Measurements from ENCODE around the gene MAPKAPK3. TPM values are rescaled to one million over a fixed set of nuclear protein-coding genes. Genes with fewer than 3 reads are reported as not detected.

The MAPKAPK3 gene
- total RNA-seq, 1 donor from 2014 or later, result 359 TPM

DNA sequence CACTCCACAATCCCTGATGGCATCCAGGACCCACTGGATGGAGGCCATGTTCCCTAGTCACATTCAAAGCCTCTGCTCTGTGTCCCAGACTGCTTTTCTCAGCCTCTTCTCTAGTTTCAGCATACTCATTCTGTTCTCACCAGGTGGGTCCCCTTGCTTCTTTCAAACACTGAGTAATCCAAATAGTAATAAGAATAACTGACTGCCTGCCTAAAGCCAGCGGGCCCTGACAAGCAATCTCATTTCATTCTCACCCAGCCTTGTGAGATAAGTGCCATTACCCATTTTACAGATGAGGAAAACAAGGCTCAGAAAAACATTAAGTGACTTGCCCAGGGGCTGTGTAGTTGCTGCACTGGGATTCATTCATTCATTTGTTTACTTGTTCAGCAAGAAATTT lies 25.4 kb downstream of the MAPKAPK3 start:
- TF ChIP-seq CTCF (IDR thresholded peaks at IDR 0.05; ENCODE audit: borderline replicate concordance), result no peak
- intact Hi-C loops (cut with micrococcal nuclease), result no loop called here
- Histone ChIP-seq H3K4me1 (peaks cover 91% of the 10 kb centered on the region), H3K36me3 (peaks cover 64% of the 10 kb centered on the region), H3K9me3 (replicated peaks) (no peaks in the 10 kb centered on the region), H3K4me3 (no peak overlapping the region), H3K27me3 (ENCODE audit: low read depth) (no peaks in the 10 kb centered on the region), H3K27ac (replicated peaks) (peak overlapping the region; percentile 75)
- no peak for DNase-seq

- H3K4me1 ChIP-seq, result peaks cover 89% of the 10 kb centered on the region
- peaks cover 75% of the 10 kb centered on the region for H3K36me3 ChIP-seq
- peak overlapping the region; percentile 10 for H3K4me3 ChIP-seq
- TF ChIP-seq CTCF (IDR thresholded peaks at IDR 0.05; ENCODE audit: borderline replicate concordance), result no peak
- H3K9me3 ChIP-seq (replicated peaks), result no peaks in the 10 kb centered on the region
- intact Hi-C loops (cut with micrococcal nuclease), result no loop called here
- peak overlapping the region; percentile 90 for H3K27ac ChIP-seq (replicated peaks)
- DNase-seq, result no peak
- no peaks in the 10 kb centered on the region for H3K27me3 ChIP-seq (ENCODE audit: low read depth)
Observed at GRCh38 chr3:50644561-50644960, 27.6 kb downstream of the MAPKAPK3 start.

DNA sequence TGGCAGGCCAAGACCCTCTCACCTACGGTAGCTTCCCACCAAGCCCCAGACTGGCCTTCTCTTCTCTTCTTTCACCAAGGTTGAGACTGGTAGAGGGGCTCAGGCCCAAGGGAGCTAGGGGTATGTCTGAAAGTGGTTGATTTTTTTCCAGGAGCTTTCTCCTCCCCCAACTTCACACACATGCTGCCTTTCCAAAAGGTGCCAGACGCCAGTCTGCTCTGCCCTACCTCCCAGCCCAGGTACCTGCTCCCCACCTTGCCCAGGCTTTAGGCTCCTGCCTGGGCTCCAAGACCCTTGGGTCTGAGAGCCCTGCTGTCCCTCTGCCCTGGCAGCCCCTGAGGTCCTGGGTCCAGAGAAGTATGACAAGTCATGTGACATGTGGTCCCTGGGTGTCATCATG lies 28.4 kb downstream of the MAPKAPK3 start:
- no peaks in the 10 kb centered on the region for H3K27me3 ChIP-seq (ENCODE audit: low read depth)
- no peak overlapping the region for H3K4me3 ChIP-seq
- intact Hi-C loops (cut with micrococcal nuclease), result no loop called here
- H3K4me1 ChIP-seq, result peaks cover 89% of the 10 kb centered on the region
- no peaks in the 10 kb centered on the region for H3K9me3 ChIP-seq (replicated peaks)
- peak overlapping the region; percentile 90 for H3K27ac ChIP-seq (replicated peaks)
- no peak for TF ChIP-seq CTCF (IDR thresholded peaks at IDR 0.05; ENCODE audit: borderline replicate concordance)
- peaks cover 70% of the 10 kb centered on the region for H3K36me3 ChIP-seq
- DNase-seq, result no peak

DNA sequence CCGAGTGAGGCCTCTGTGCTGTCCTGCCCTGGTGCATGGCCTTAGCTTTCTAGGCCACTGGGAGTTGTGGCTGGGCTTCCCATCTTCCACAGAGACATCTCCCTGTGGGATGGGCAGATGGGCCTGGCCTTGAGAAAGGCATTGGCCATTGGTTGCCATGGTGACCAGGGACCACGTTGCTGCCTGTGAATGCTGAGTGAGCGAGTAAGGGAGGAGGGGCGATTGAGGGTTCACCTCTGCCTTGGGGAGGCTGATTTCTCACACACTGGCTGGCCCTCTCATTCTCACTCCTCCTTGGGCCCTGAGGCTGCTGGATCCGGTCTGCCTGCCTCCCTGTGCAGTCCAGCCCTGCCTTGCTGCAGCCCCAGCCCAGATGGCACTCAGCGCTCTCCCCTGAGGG lies 31.4 kb downstream of the MAPKAPK3 start:
- TF ChIP-seq CTCF (IDR thresholded peaks at IDR 0.05; ENCODE audit: borderline replicate concordance), result no peak
- Histone ChIP-seq H3K4me3 (no peak overlapping the region), H3K4me1 (peaks cover 89% of the 10 kb centered on the region), H3K27ac (replicated peaks) (peak overlapping the region; percentile 90), H3K27me3 (ENCODE audit: low read depth) (no peaks in the 10 kb centered on the region), H3K36me3 (peaks cover 41% of the 10 kb centered on the region), H3K9me3 (replicated peaks) (no peaks in the 10 kb centered on the region)
- intact Hi-C loops (cut with micrococcal nuclease), result no loop called here
- no peak for DNase-seq

DNA sequence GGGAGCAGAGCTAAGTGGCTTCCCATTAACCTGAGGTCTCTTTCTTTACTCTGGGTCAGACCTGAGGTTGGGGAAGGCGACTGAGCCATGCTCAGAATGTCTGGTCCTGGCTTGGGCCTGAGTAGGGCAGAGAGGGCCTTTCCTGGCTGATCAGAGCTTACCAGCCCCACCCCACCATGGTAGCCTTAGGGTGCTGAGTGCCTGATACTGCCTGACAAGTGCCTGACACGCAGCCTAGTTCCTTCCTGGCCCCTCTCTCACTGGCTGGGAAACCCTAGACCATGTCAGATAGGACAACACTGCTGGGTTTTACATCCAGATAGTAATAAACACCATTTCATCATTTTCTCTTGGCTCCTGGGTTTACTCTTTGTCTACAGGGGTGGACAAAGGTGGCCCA lies 32.0 kb downstream of the MAPKAPK3 start:
- peak overlapping the region; percentile 90 for H3K27ac ChIP-seq (replicated peaks)
- H3K4me1 ChIP-seq, result peaks cover 83% of the 10 kb centered on the region
- intact Hi-C loops (cut with micrococcal nuclease), result no loop called here
- H3K9me3 ChIP-seq (replicated peaks), result no peaks in the 10 kb centered on the region
- TF ChIP-seq CTCF (IDR thresholded peaks at IDR 0.05; ENCODE audit: borderline replicate concordance), result no peak
- H3K36me3 ChIP-seq, result peaks cover 34% of the 10 kb centered on the region
- H3K27me3 ChIP-seq (ENCODE audit: low read depth), result no peaks in the 10 kb centered on the region
- H3K4me3 ChIP-seq, result no peak overlapping the region
- DNase-seq, result peak; percentile 35

Measured in left ventricle myocardium inferior (tissue), 1 donor.